SK-N-MC (cell line): ENCODE data around the gene CMTM1.

ENCODE experiments used
- DNase-seq: peaks from one replicate; pipeline ENCODE4 v3.0.0-alpha.2; 2011; ENCODE audit warnings: low read depth, low spot score
- H3K27ac ChIP-seq: fragments of 200-600 bp; sonication (generic); 2 replicates; pipeline ENCODE4 v1.5.1; 2016; ENCODE audit warnings: mixed run types
- H3K36me3 ChIP-seq: fragments of 200-600 bp; sonication (generic); 2 replicates; pipeline ENCODE4 v1.6.1; 2017; ENCODE audit warnings: antibody characterized with exemption, low read length, mixed read lengths; ENCODE audit not compliant: insufficient read depth
- H3K4me3 ChIP-seq: fragments of 200-600 bp; sonication (generic); 2 replicates; pipeline ENCODE4 v1.5.1; 2016
- H3K9ac ChIP-seq: fragments of 200-600 bp; sonication (generic); 2 replicates; pipeline ENCODE4 v1.8.0; 2017; ENCODE audit warnings: mixed run types, mixed read lengths; ENCODE audit not compliant: insufficient read length
- H3K9me3 ChIP-seq: fragments of 200-600 bp; sonication (generic); 2 replicates; pipeline ENCODE4 v1.6.1; 2017; ENCODE audit warnings: low read depth, mild to moderate bottlenecking, antibody characterized with exemption, low read length, moderate library complexity, mixed read lengths
- EZH2 ChIP-seq: fragments of 200-600 bp; sonication (generic); IDR thresholded peaks from one replicate; pipeline ENCODE4 v1.6.1; 2017; ENCODE audit warnings: antibody characterized with exemption
- FOXP2 ChIP-seq: optimal IDR thresholded peaks from 2 replicates; pipeline ENCODE3; 2011; ENCODE audit warnings: mild to moderate bottlenecking, moderate library complexity; ENCODE audit not compliant: insufficient read depth; ENCODE audit errors: extremely low read length, control extremely low read depth
- POLR2AphosphoS5 ChIP-seq: IDR thresholded peaks from 2 replicates; pipeline ENCODE4 v1.6.1; 2012; ENCODE audit warnings: mild to moderate bottlenecking, low read depth, low read length, borderline replicate concordance

CMTM1 gene

GRCh38 chr16:66547101-66547989 is 18.9 kb upstream of the CMTM1 start:
- no peak overlapping the region for H3K9ac ChIP-seq
- no peak for DNase-seq
- no peak for TF ChIP-seq POLR2AphosphoS5
- no peak for TF ChIP-seq FOXP2
- TF ChIP-seq EZH2 = no peak
- no peaks in the 10 kb centered on the region for H3K9me3 ChIP-seq
- H3K27ac ChIP-seq = no peak overlapping the region
- no peak overlapping the region for H3K4me3 ChIP-seq
- H3K36me3 ChIP-seq = no peaks in the 10 kb centered on the region

- Histone ChIP-seq H3K4me3 (no peak overlapping the region), H3K9me3 (no peaks in the 10 kb centered on the region), H3K27ac (no peak overlapping the region), H3K9ac (no peak overlapping the region), H3K36me3 (no peaks in the 10 kb centered on the region)
- TF ChIP-seq POLR2AphosphoS5 = no peak
- no peak for TF ChIP-seq FOXP2
- TF ChIP-seq EZH2 = no peak
- no peak for DNase-seq
These were observed 18.2 kb upstream of the CMTM1 start for GRCh38 chr16:66548068-66548467.

- no peaks in the 10 kb centered on the region for H3K36me3 ChIP-seq
- H3K4me3 ChIP-seq = no peak overlapping the region
- no peak for TF ChIP-seq FOXP2
- TF ChIP-seq EZH2 = no peak
- no peak for TF ChIP-seq POLR2AphosphoS5
- no peaks in the 10 kb centered on the region for H3K9me3 ChIP-seq
- no peak overlapping the region for H3K9ac ChIP-seq
- no peak for DNase-seq
- no peak overlapping the region for H3K27ac ChIP-seq
These were observed 17.4 kb upstream of the CMTM1 start for GRCh38 chr16:66548868-66549267.

GRCh38 chr16:66549284-66550131 is 16.7 kb upstream of the CMTM1 start, which contains the start of gene TK2:
TSS of gene TK2 (minus strand) at chr16:66550122. CDS start at chr16:66550061, 61 bp downstream.
- H3K27ac ChIP-seq = no peak within 1 kb of the TSS

GRCh38 chr16:66551348-66551759 is 14.9 kb upstream of the CMTM1 start:
- no peak for TF ChIP-seq EZH2
- no peak for TF ChIP-seq POLR2AphosphoS5
- TF ChIP-seq FOXP2 = no peak
- no peak overlapping the region for H3K9ac ChIP-seq
- H3K9me3 ChIP-seq = no peaks in the 10 kb centered on the region
- DNase-seq = no peak
- no peak overlapping the region for H3K4me3 ChIP-seq
- no peaks in the 10 kb centered on the region for H3K36me3 ChIP-seq
- H3K27ac ChIP-seq = peak overlapping the region; percentile 70; the same call in 1 of the 2 replicates

More at GRCh38 chr16:66549284-66550131, 16.7 kb upstream of the CMTM1 start, which contains the start of gene TK2:
- H3K4me3 ChIP-seq = no peak within 1 kb of the TSS
- no peak for DNase-seq
- H3K9ac ChIP-seq = peak within 1 kb of the TSS; percentile 20
- no peaks in the 10 kb centered on the region for H3K36me3 ChIP-seq
- TF ChIP-seq FOXP2 (no peak), POLR2AphosphoS5 (peak; percentile 15; the same call in 1 of the 2 replicates), EZH2 (no peak)
- no peaks in the 10 kb centered on the region for H3K9me3 ChIP-seq

GRCh38 chr16:66551788-66552285 is 14.4 kb upstream of the CMTM1 start:
- peak overlapping the region; percentile 70; the same call in 1 of the 2 replicates for H3K27ac ChIP-seq
- TF ChIP-seq FOXP2 (no peak), EZH2 (no peak), POLR2AphosphoS5 (no peak)

GRCh38 chr16:66552286-66553177 is 13.7 kb upstream of the CMTM1 start, which contains the start of gene CKLF:
TSS of gene CKLF (plus strand) at chr16:66552576. CDS start at chr16:66552716, 140 bp downstream.
- Histone ChIP-seq H3K36me3 (no peaks in the 10 kb centered on the region), H3K9ac (peak within 1 kb of the TSS; percentile 79), H3K4me3 (peak within 1 kb of the TSS; percentile 77), H3K9me3 (no peaks in the 10 kb centered on the region), H3K27ac (peak within 1 kb of the TSS; percentile 70; the same call in 1 of the 2 replicates)
- TF ChIP-seq EZH2 = no peak
- peak; percentile 72 for TF ChIP-seq POLR2AphosphoS5
- peak; percentile 8 for DNase-seq

More at GRCh38 chr16:66551788-66552285, 14.4 kb upstream of the CMTM1 start:
- no peak for DNase-seq
- no peaks in the 10 kb centered on the region for H3K36me3 ChIP-seq
- H3K9ac ChIP-seq = peak overlapping the region; percentile 79
- H3K9me3 ChIP-seq = no peaks in the 10 kb centered on the region
- peak overlapping the region; percentile 77 for H3K4me3 ChIP-seq
